ENCODE results near the gene MZT2A.
"Not testable (repeated sequence)": the region's sequence is repeated elsewhere in the genome, so short reads cannot be mapped to it uniquely, and the experiment has no call there.

MZT2A gene

DNA sequence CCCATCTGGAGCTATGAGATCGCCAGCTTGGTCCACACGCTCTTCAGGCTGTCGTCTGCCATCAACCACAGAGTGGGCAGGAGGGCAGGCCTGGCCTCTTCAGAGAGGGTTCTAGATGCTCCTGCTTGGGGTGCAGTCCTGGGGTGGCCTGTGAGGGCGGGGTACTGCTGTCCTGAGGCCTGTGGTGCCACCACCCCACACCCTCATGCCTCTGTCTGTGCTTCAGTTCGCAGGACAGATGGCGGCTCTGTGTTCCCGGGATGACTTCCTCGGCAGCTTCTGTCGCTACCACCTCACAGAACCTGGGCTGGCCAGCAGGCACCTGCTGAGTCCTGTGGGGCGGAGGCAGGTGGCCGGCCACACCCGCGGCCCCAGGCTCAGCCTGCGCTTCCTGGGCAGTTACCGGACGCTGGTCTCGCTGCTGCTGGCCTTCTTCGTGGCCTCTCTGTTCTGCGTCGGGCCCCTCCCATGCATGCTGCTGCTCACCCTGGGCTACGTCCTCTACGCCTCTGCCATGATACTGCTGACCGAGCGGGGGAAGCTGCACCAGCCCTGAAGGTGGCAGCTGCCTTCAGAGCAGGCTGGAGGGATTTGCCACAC, 27.8 kb upstream of the MZT2A start:
- DNase-seq, result not testable (repeated sequence)

DNA sequence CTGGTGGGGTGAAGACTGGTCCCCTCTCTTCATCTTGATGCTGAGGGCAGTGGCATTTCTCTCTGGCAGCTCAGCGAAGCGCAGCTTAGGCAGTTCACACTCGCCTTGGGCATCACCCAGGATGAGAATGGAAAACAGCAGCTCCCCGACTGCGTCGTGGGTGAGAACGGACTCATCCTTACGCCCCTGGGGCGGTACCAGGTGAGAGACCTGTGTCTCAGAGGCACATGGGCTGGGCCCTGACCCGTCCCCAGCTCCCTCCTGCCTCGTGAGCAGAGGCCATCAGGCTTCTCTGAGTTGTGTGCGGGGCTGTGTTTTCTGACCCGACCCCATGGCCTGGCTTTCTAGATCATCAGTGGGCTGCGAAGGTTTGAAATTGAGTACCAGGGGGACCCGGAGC, 27.3 kb upstream of the MZT2A start:
- no peak for DNase-seq

DNA sequence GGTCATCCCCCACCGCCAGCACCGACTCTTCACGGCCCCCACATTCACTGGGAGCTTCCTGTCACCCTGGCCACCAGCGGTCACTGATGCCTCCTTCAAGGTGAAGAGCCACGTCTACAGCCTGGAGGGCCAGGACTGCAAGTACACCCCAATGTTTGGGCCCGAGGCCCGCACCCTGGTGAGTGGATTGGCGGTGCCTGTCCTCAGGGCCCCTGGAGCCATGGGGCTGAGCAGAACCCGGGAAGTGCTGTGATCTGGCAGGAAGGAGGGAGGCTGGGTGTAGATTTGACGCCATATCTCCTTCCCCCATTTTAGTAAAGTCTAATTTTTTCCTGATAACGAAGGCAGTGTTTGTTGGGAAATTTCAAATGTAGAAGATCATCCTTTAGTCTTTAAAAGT, 26.3 kb upstream of the MZT2A start:
- not testable (repeated sequence) for DNase-seq

DNA sequence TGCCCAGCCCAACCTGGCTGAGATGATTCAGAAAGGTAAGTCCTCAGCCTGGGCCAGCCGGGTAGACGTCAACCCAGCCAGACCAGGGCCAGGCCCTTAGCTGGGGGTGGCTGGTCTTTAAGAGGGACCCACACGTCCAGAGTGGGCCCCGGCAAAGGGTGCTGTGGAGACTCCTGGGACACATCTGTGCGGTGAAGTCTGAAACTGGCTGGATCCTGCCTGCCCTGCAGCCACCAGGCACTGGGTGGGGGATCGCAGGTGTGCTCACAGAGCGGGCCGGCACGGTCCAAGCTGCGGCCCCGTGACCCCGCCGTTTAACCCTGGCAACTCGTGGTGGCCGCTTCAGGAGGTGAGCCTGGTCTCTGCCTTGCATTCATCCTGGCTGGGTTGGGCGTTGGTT, 25.7 kb upstream of the MZT2A start:
- DNase-seq, result not testable (repeated sequence)

DNA sequence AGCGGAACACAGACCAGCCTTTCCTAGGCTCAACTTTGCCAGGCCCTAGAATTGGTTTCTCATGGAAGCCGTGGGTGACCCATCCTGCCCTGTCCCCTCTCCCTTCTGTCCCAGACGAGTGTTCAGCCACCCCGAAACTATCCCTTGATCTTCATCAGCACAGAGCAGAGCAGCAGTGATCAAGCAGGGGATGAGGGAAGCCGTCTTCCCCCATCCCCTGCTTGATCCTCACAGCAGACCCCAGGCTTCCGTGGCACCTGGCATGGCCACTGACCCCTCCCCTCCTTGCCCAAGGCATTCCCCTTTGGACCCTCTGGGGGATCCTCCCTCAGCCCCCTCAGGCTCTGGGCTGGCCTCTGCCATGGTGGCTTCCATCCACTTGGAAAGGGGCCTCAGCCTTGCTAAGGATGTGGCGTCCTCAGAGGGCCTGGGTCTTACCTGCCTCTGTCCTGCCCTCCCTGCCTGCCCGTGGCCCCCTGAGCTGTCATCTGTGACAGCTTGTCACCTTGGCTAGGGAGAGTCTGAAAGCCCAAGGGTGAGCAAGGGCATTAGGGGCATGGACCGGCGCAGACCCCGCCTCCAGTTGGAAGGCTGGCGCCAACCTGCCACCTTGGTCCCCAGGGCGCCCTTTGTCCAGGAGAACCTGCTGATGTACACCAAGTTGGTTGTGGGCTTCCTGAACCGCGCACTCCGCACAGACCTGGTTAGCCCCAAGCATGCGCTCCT, 25.1 kb upstream of the MZT2A start:
- DNase-seq, result no peak

DNA sequence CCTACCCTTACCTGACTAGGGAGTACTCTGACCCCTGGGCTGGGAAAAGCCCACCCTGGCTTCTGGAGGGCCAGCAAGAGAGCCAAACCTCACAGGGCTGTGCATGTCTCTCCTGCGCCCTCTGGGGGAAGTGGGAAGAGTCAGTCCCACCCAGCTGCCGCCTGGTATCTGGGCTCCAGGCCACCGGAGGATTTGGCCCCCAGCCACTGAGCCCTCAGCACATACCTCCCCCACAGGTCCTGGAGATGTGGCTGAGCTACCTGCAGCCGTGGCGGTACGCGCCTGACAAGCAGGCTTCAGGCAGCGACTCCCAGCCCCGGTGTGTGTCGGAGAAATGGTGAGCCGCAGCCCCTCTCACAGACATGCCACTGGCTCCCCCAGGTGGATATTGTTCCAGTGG, 24.4 kb upstream of the MZT2A start:
- not testable (repeated sequence) for DNase-seq

DNA sequence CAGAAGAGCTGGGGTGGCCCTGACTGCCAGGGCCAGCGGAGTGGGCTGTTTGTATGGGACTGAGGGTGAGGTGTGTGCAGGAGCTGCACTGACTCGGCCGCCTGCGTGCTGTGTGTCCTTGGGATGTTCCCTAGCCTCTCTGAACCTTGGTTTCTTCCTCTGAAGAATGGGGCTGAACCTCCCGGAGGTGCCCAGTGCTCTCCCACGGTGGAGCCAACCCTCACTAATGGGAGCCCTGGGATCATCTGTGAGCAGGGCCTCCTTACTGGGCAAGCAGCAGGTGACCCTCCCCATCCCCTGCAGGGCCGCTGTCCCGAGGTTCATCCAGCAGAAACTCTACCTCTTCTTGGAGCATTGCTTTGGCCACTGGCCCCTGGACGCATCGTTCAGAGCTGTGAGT, 23.8 kb upstream of the MZT2A start:
- DNase-seq, result no peak

DNA sequence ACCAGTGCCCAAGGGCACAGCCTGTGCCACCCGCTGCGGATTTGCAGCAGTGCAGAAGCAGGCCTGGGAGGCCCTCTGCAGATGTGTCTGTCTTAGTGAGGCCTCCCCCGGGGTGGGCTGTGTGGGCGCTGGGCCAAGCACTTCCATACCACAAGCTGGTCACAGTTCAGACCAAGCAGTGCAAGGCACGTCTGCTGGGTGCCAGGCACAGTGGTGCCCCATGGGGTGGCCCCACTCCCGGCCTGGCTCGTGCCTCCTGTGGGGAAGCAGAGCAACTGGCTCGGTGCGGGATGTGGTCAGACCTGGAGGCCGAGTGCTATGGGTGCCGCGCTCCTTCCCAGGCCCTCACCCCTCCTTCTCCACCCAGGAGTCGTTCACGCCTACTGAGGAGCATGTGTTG, 23.0 kb upstream of the MZT2A start:
- not testable (repeated sequence) for DNase-seq

DNA sequence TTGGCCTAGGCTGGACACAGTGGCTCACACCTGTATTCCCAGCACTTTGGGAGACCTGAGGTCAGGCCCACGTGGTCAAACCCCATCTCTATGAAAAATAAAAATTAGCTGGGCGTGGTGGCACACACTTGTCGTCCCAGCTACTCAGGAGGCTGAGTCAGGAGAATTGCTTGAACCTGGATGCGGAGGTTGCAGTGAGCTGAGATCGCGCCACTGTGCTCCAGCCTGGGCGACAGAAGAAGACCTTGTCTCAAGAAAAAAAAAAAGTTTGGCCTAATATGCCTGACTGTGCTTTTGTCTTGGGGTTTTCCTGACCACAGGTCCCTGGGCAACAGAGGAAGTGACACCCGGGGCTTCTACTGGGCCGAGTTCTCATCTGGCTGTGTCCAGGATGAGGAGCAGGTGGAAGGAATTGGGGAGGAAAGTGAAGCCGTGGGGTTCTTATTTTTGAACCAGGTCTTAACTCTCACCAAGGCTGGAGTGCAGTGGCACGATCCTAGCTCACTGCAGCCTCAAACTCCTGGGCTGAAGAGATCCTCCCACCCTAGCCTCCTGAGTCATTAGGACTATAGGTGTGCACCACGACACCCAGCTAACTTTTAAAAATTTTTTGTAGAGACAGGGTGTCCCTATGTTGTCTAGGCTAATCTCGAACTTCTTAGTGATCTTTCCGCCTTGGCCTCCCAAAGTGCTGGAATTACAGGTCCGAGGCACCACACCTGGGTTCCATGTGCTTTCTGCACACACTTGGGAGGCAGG, 22.4 kb upstream of the MZT2A start:
- not testable (repeated sequence) for DNase-seq

DNA sequence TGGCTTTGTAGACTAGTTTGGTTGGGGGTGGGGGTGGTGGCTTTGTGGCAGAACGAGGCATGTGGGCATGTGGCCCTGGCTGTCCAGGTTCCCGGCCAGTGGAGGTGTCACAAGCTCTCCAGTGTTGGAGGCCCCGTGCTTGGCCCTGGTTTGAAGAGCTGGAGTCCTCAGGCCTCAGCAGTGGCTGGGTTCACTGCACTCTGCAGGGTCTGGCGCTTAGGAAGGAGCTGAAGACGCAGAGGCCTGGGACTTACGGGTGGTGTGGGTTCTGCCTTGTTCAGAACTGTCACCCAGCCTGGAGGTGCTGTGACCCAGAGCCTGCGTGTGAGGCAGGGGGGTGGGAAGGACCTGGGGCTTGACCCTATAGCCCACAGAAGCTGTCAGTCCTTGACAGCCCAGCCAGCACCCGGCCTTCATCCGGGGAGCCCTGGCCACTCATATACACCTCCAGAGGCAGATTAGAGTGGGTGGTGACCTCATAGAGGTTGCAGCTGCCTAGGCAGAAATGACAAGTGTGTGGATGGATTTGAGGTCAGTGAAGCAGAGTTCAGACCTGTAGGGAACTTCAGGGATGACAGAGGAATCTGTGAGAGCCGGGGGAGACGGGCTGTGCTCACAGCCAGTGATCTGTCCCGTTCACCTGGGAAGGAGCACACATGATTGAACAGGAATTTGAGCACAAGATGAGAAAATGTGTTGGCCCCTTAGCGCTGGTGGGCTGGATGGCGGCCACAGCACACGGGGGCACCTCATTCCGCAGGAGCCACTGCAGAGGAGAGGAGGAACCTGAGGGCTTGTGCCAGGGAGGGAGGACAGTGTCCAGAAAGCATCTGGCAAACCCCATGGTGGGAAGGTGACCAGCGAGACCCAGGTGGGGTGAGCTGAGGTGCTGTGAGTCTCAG, 20.0 kb upstream of the MZT2A start:
- DNase-seq, result not testable (repeated sequence)

DNA sequence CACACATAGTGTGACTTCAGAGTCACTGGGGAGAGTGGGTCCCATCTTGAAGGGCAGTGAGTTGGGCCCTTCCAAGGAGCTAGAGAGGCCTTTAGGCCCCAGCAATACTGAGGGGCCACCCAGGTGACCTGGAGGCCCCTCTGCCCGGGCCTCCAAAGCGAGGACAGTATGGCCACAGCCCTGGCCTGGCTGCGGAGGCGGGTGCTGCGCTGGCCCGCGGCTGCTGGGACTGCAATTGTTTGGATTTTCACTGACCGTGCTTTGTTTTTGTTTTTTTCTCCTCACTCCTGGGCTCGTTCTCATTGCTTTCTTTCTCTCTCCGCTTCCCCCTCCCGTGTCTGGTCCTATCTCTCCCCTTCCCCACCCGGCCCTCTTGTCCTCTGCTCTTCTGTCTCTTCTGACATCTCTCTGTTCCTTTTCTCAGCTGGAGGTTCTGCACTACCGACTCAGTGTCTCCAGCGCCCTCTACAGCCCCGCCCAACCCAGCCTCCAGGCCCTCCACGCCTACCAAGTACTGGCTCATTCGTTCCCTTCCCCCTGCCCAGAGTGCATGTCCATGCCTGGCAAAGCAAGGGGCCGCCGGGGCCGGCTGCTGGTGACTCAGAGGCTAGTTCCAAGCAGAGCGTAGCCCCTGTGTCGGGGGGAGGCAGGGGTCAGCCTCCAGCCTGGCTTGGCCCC, 19.2 kb upstream of the MZT2A start:
- DNase-seq, result not testable (repeated sequence)

DNA sequence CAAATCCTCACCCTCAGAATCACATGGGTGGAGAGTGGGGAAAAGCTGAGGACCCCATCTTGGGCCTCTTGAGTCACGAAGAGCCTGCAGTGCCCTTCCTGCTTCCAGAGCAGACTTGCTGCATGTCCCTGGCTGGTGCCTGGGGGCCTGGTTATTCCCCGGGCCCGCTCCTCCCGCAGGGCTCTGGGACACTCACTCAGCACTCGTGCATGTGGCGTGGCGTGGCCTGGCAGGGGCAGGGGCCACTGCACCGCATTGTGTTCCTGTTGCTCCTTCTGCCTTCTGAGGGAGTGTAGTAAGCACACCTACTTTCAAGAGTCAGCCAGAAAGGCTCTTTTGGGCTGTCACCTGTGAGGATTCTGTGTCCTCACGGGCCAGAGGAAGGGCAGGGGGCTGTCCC, 17.4 kb upstream of the MZT2A start:
- no peak for DNase-seq

DNA sequence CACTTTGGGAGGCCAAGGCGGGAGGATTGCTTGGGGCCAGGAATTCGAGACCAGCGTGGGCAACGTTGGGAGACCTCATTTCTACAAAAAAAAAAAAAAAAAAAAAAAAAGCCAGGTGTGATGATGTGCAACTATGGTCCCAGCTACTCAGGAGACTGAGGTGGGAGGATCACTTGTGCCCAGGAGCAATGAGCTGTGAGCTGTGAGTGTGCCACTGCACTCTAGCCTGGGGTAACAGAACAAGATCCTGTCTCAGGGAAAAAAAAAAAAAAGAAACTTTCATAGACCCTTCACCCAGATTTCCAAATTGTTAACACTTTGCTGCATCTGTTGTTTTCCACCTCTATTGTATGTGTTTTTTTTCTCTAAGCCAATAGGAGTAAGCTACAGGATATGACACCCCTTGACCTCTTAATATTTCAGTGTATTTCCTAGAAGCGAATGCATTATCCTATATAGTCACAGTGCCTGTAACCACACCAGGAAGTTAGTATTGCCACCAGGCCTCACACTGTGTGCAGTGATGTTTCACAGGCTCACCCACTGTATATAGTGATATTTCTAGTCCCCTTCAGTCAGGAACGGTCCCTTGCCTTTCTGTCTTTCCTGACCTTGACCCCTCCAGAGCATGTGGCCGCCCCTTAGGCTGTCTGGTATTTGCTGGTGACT, 12.0 kb upstream of the MZT2A start:
- DNase-seq, result not testable (repeated sequence)

DNA sequence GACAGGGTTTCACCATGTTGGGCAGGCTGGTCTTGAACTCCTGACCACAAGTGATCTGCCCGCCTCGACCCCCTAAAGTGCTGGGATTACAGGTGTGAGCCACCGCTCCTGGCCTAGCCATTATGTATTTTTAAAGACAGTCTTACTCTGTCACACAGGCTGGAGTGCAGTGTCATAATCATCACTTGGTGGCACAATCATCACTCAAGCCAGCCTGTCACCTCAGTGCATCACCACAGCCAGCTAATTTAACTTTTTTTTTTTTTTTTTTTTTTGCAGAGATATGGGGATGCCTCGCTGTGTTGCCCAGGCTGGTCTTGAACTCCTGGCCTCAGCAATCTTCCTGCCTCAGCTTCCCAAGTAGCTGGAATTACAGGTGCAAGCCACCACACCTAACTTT, 11.4 kb upstream of the MZT2A start:
- DNase-seq, result not testable (repeated sequence)

DNA sequence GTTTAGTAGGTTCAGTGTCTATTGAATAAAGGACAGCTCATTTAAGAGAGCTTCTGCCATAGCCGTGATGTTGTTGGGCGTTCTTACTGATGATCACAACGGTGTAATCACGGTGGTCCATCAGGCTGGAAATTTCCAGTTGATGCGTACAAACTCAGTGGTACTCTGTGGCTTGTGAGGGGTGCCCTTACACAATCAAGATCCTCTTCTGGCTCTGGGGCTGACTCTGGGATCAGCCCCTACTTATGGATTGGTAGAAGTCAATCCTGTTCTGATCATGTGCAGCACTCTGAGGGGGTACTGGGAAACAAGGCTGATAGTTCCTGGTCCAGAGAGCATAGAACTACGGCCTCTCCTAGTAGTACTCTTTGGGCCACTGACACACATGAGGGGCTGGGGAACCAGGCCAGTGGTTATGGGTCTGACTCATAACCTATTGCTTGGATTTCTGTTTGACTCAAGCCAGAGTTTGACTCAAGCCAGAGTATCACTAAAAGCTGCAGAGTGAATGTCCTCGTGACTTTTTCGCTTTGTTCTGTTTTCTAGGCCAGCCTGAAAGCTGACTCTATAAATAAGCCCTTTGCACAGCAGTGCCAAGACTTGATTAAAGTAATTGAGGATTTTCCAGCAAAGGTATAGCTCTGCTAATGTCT, 6.2 kb upstream of the MZT2A start:
- not testable (repeated sequence) for DNase-seq

DNA sequence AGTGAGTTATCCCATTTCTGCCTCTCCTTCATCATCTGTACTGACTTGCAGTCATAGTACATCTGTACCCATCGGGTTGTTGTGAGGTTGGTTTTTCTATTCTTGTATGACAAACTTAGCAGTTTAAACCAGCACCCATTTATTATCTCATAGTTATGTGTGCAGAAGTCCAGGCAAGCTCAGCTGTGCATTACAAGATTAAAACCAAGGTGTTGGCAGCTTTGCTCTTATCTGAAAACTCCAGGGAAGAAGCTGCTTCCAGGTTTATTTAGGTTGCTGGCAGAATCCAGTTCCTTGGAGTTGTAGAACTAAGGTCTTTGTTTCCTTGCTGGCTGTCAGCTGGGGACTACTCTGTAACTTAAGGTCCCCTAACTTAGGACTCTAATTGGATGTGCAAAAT, 3.3 kb upstream of the MZT2A start:
- not testable (repeated sequence) for DNase-seq

DNA sequence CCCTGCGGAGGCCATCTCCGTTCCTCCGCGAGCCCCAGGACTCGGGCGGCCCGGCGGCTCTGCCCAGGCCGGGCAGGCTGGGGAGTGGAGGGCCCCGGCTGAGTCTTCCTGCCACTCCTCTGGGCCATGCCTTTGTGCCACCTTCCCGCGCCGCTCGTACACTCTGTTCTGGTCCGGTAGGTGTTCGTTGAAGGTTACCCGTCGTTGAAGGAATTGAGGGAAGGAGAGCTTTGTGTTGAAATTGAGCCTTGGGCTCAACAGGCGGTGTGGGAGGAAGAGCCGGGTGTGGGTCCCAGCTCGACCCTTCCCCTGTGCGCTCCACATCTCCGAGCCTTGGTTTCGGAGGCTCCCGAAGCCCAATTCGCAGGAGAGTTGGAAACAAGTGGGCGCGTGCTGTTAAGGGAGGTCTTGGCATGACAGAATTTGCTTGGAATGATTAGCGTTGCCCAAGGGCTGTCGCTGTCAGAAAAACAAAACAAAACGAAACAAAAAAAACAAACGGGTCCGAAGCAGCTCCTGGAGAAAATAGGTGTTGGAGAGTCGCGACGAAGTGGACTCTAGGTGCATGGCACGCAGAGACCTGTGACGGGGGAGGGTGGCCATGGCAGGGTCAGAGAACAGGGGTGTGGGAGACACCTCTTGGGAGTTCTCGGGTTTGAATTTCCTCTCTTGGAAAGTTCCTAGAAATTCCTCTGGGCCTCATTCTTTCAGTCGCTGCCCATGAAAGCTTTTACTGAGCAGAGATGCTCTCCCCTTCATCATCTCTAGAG, 1.2 kb upstream of the MZT2A start:
- no peak for DNase-seq

DNA sequence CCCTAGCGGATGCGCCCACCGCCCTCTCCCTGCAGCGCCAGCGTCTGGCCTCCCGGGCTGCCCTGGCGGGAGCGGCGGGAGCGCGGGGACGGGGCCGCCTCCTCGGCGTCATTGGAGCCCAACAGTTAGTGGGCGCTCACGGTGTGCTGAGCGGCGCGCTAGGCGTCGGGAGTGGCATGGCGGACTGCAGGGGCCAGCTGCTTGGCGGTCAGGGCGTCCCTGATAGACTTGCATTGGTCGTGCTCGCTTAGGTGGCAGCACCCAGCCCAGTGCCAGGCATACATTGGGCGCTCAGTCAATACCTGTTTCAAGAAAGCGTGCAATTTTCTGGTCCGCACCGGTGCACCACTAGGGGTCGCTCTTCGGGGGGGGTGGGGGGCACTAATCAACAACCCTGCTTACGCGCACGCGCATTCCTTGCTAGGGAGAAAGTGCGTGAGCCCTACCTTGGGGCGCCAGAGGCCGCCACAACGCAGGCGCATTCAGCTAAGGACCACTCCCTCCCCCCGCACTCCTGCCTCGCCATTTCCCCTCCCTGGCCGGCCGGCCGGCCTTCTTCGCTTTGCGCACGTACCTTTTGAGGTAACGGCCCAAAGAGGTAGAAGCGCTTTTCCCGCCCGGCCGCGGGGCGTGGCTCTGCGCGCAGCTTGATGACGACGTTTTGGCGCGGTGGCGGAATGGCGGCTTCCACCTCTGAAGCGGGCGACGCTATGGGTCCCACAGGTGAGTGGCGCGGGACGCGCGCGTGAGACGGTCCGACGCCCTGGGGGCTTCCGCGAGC, 411 bp upstream of the MZT2A start:
- peak; percentile 94 for DNase-seq

DNA sequence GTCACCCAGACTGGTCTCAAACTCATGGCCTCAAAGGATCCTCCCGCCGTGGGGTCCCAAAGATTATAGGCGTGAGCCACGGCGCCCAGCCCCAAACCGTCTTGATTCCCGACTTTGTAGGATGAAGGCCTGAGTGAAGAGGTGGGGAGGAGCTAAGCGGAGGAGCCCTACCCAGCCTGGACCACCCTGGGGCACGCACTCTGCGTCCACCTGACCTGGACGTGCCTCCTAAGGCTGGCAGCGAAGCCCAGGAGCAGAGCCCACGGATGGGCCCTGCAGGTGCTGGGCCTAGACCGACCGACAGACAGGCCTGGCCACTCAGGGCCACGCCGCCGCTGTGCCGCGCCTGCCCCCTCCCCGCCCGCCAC, 744 bp downstream of the MZT2A start:
- DNase-seq, result not testable (repeated sequence)
